Measurements from ENCODE around the gene MFSD12. TPM values are rescaled to one million over a fixed set of nuclear protein-coding genes. Genes with fewer than 3 reads are reported as not detected.

Gene MFSD12
- total RNA-seq, 4 donors from 2014 or later, result 22.3 to 77.3 (median 48.7) TPM

- peaks cover 20 to 24% (median 21%) of the 10 kb centered on the region in 3 donors for H3K27me3 ChIP-seq
- intact Hi-C loops (cut with DNase I; ENCODE audit: low total_unique reads) (no loop called here), in situ Hi-C loops (cut with MboI; ENCODE audit: low sequenced_read_pairs in 4 of 4) (no loop called here)
- H3K9me3 ChIP-seq, result no peaks in the 10 kb centered on the region
- ATAC-seq (no peak), DNase-seq (no peak)
- H3K36me3 ChIP-seq, result peaks cover 0 to 2% of the 10 kb centered on the region in 2 donors
- TF ChIP-seq POLR2A (IDR thresholded peaks at IDR 0.05), result no peak
- TF ChIP-seq CTCF (IDR thresholded peaks at IDR 0.05 in 4 of 5, conservative IDR thresholded peaks at IDR 0.05 in 1 of 5), result no peak
- H3K4me3 ChIP-seq, result peak overlapping the region in 2 of 4 donors; percentile 58
- H3K4me1 ChIP-seq, result peaks cover 8 to 23% of the 10 kb centered on the region in 2 donors
- H3K27ac ChIP-seq, result no peak overlapping the region
Measured at GRCh38 chr19:3605361-3605760, 48.0 kb upstream of the MFSD12 start.

- no peak for TF ChIP-seq CTCF (IDR thresholded peaks at IDR 0.05 in 4 of 5, conservative IDR thresholded peaks at IDR 0.05 in 1 of 5)
- TF ChIP-seq POLR2A (IDR thresholded peaks at IDR 0.05), result no peak
- Histone ChIP-seq H3K4me3 (peak overlapping the region in 1 of 4 donors; percentile 11), H3K27me3 (peaks cover 20 to 24% (median 21%) of the 10 kb centered on the region in 3 donors), H3K27ac (peak overlapping the region in 2 of 4 donors; percentile 5 to 16), H3K4me1 (peaks cover 8 to 23% of the 10 kb centered on the region in 2 donors), H3K9me3 (no peaks in the 10 kb centered on the region), H3K36me3 (no peaks in the 10 kb centered on the region)
- in situ Hi-C loops (cut with MboI; ENCODE audit: low sequenced_read_pairs in 4 of 4) (no loop called here), intact Hi-C loops (cut with DNase I; ENCODE audit: low total_unique reads) (no loop called here)
- ATAC-seq (no peak), DNase-seq (no peak)
Measured at GRCh38 chr19:3604987-3605343, 47.6 kb upstream of the MFSD12 start.

- ATAC-seq (no peak), DNase-seq (no peak)
- peak overlapping the region in 2 of 4 donors; percentile 5 to 16 for H3K27ac ChIP-seq
- TF ChIP-seq POLR2A (IDR thresholded peaks at IDR 0.05) (no peak), CTCF (IDR thresholded peaks at IDR 0.05 in 4 of 5, conservative IDR thresholded peaks at IDR 0.05 in 1 of 5) (no peak)
- H3K27me3 ChIP-seq, result peaks cover 20 to 24% (median 21%) of the 10 kb centered on the region in 3 donors
- H3K36me3 ChIP-seq, result no peaks in the 10 kb centered on the region
- intact Hi-C loops (cut with DNase I; ENCODE audit: low total_unique reads) (no loop called here), in situ Hi-C loops (cut with MboI; ENCODE audit: low sequenced_read_pairs in 4 of 4) (no loop called here)
- peak overlapping the region in 1 of 4 donors; percentile 11 for H3K4me3 ChIP-seq
- no peaks in the 10 kb centered on the region for H3K9me3 ChIP-seq
- peaks cover 8 to 23% of the 10 kb centered on the region in 2 donors for H3K4me1 ChIP-seq
Measured at GRCh38 chr19:3604227-3604986, 47.0 kb upstream of the MFSD12 start.

GRCh38 chr19:3603121-3603811 is 45.9 kb upstream of the MFSD12 start:
- Histone ChIP-seq H3K4me3 (no peak overlapping the region), H3K27ac (peak overlapping the region in 1 of 4 donors; percentile 41), H3K4me1 (peaks cover 2 to 14% of the 10 kb centered on the region in 2 donors), H3K27me3 (peaks cover 20 to 24% (median 21%) of the 10 kb centered on the region in 3 donors), H3K36me3 (no peaks in the 10 kb centered on the region), H3K9me3 (no peaks in the 10 kb centered on the region)
- no peak for DNase-seq
- ATAC-seq, result no peak
- intact Hi-C loops (cut with DNase I; ENCODE audit: low total_unique reads), result no loop called here
- in situ Hi-C loops (cut with MboI; ENCODE audit: low sequenced_read_pairs in 4 of 4), result no loop called here
- TF ChIP-seq CTCF (IDR thresholded peaks at IDR 0.05 in 4 of 5, conservative IDR thresholded peaks at IDR 0.05 in 1 of 5), result no peak
- TF ChIP-seq POLR2A (IDR thresholded peaks at IDR 0.05), result no peak
